Stimulated activated CD8-positive, alpha-beta memory T cell treated with anti-CD3 and anti-CD28 coated beads, Interleukin-12 subunit alpha, Interleukin-12 subunit beta, amount 100 ng/mL, for 1 hour (primary cell): ENCODE results near the gene SORCS3.

Source experiments
- DNase-seq: peaks from one replicate; pipeline ENCODE4 v3.0.0-alpha.2; 2020; ENCODE audit warnings: low read depth

SORCS3 gene

GRCh38 chr10:104646146-104646545, 5.1 kb downstream of the SORCS3 start:
- DNase-seq, result no peak

- no peak for DNase-seq
Observed at GRCh38 chr10:104648421-104648820, 7.3 kb downstream of the SORCS3 start.

DNA sequence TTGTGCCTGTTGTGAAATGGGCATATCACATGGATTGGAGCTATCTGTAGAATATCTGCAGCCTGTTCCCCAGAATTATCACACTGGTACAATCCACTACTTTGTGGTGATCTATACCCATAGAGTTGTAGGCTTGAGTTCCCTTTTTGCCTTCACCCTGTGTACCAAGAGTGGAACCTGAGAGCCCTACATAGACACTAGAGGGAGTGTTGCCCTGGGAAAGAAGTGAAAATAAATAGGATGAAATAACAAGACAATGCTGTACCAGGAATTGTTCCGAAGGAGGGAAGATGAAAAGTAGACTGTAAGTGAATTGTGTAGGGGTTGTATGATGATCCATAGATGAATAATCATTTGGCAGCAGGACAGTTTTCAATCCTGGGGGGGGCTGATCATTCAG, 9.0 kb downstream of the SORCS3 start:
- DNase-seq, result no peak

GRCh38 chr10:104650635-104651331, 9.7 kb downstream of the SORCS3 start:
- DNase-seq, result no peak

GRCh38 chr10:104657036-104657435, 15.9 kb downstream of the SORCS3 start:
- no peak for DNase-seq

- no peak for DNase-seq
Observed at GRCh38 chr10:104657457-104657856, 16.4 kb downstream of the SORCS3 start.

DNA sequence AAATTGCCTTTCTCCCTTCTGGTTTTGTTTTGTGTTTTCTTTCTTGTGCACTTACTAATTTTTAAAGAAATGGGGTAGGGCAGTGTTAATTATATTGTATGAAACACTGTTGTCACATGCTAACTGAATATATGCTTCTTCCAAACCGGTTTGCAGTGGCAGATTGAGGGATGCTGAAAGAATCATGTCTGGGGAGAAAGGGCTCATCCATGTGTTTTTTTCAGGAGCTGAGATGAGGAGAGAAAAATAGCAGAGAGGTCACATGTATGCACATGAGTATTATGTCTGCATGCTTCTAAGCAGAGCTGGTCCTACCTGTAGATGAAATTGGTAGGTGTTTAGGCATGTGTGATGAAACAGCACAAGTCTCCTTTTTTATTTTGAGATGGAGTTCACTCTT, 17.0 kb downstream of the SORCS3 start:
- DNase-seq, result no peak

GRCh38 chr10:104659809-104660208, 18.7 kb downstream of the SORCS3 start:
- no peak for DNase-seq

DNA sequence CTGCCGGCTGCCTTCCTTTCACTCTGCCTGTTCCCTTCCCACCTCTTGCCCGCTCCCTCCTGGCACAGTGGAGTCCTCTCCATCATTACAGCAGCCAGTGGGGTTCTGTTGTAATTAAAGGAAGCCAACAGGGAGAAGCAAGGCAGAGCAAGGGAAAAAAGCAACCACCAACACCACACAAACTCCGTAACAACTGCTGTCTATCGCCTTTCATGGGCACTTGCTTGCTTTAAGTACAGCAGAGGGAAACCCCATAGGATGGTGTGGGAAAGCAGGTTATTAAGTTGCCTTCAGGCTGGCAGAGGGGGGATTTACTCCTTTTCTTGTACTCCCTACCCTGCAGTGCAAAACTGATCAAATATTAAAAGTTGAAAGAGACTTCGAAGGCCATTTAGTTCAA, 22.0 kb downstream of the SORCS3 start:
- no peak for DNase-seq

DNA sequence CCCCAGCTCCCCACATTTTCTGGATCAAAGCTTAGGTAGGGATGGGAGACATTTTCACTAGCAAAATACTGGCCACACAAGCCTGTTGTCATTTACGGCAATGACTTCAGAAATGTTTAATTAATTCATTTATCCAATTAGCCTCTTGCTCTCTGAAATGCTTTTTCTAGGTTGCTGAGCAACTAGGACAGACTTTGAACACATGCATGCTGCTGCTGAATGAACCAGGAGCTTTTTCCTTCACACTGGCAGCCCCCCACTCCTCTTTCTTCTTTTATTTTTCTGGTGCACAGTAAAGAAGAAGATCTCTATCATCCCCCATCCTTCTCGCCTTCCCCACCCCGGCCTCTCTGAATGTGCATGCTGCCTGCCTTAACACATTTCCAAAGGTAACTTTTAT, 22.5 kb downstream of the SORCS3 start:
- no peak for DNase-seq

GRCh38 chr10:104664205-104664604, 23.1 kb downstream of the SORCS3 start:
- DNase-seq, result no peak

GRCh38 chr10:104665174-104665573, 24.1 kb downstream of the SORCS3 start:
- no peak for DNase-seq

- no peak for DNase-seq
Observed at GRCh38 chr10:104666106-104666505, 25.0 kb downstream of the SORCS3 start.

GRCh38 chr10:104676874-104677273, 35.8 kb downstream of the SORCS3 start:
- DNase-seq, result no peak

DNA sequence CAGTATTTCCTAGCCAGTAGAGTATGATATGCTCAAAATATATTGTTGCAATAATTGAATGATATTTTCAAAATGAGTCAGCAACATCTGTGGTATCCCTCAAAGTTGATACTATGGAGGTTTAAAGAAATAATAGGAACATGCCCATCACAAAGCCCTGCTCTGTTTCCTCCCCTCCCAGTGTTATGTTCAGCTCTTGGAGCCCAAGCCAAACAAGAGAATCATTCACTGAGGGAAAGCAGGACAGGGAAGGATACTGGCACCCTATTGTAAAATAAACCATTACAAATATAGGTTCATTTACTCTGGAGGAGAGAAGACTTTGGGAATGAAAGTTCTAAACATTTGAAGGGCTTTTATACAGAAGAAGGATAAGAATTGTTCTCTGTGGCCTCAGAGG, 37.6 kb downstream of the SORCS3 start:
- DNase-seq, result no peak

GRCh38 chr10:104680467-104681401, 39.6 kb downstream of the SORCS3 start:
- no peak for DNase-seq

- no peak for DNase-seq
Observed at GRCh38 chr10:104681485-104681884, 40.4 kb downstream of the SORCS3 start.

DNA sequence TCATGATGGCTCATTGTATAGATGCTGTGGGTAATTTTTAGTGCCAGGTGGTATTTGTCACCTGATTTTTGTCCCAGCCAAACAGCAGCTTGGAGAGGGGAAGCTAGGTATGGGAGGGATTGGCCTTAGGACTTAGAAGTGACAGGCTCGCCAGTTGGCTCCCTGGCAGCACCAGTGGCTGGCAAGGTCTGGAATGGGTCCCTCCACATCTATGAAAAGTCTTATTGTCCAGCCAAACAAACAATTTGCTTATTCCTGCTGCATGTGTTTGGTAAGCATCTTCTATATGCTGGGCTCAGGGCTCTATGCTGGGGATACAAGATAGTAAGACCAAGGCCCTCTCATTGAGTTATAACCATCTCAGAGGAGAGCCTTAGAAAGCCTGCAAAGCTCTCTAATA, 42.5 kb downstream of the SORCS3 start:
- no peak for DNase-seq

GRCh38 chr10:104686829-104687228, 45.7 kb downstream of the SORCS3 start:
- no peak for DNase-seq

DNA sequence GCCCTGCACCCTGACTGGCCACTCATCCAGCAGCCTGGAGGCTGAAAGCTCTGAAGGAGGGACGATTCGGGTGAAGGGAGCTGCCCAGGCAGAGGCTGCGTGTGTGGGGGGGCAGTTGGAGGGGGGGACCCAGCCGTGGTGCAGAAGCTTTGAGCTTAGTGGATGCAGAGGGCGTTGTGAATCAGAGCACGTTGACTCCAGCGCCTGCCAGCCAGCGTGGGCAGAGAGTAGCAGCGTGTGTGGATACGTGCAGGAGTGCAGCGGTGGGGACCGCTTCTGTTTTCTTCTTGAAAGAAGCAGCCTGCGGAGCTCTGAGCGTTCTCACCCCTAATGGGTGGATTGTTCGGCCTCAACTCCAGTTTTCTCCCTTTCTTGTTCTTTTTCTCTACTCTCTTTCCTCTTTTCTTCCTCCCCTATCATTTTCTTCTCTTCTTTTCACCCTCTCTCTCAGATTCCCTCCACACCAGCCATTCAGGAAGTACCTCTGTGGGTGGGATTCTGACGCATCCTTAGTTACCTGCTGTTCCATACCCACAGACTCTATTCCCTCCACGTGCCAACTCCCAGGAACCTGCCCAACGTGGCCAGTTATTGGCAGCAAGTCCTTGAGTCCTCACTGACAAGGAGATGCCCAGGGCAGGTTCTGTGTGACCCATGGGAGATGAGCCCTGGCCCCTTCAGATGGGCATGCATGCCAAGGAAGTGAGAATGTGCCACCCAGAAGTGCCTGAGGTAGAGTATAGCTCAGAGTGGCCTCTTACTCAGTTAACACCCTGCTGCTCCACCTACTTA, 47.4 kb downstream of the SORCS3 start:
- DNase-seq, result no peak

DNA sequence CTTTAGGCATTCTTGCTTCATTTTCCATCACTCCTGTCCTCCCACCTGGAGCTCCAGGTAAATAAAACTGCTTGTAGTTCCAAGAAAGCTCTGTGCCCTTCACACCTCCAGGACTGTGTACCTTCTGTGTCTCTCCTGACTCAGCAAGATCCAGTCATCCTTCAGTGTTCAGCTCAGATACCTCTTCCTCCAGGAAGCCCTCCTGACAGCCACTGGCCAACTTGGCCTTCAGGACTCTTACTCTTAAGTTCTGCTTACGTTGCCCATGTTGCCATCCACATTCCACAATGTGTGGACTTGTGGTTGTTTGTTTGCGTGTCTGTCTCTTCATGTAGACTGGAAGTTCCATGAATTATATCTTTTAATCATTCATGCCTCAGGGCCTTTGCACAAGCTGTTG, 48.0 kb downstream of the SORCS3 start:
- no peak for DNase-seq

DNA sequence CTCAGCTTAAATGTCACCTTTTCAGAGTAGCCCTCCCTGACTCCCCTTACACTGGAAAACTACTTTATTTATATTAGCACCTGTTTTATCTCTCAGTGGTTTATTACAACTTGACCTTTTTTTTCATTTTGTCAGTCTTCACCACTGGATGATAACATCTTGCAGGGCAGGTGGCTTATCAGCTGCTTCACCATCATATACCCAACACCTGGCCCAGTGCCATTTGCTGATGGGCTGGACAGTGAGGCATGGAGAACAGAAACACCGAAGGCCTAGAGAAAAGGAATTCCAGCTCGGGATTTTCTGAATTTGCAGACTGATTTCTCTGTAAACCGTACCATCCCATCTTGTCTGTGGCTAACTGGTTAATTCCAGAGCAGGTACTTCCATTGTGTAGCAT, 48.5 kb downstream of the SORCS3 start:
- no peak for DNase-seq

DNA sequence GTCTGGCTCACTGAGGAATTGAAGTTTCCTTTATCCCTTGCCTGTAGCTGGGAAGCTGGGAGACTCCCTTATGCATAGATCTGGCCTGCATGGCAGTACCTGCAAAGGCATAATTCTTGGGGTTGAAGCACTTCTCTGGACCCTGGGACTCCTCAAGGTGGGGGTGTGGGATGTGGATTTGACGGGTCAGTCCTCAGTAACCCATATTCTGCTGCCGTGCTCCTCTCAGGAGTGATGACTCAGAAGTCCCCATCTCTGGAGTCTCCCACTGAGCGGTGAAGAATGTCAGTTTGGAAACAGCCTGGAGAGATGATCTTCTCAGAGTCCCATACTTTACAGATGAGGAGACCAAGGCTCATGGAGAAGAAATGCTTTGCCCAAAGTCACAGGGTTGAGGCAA, 49.0 kb downstream of the SORCS3 start:
- no peak for DNase-seq
